HL-60 (cell line): ENCODE measurements around the gene ARL3.

ENCODE experiments used
- GABPA ChIP-seq: IDR thresholded peaks from 2 replicates; pipeline ENCODE4 v1.6.1; 2012; ENCODE audit warnings: low read depth
- POLR2AphosphoS5 ChIP-seq: IDR thresholded peaks from 2 replicates; pipeline ENCODE4 v1.6.1; 2012; ENCODE audit warnings: low read depth
- REST ChIP-seq: IDR thresholded peaks from 2 replicates; pipeline ENCODE4 v1.6.1; 2012; ENCODE audit warnings: low read depth; ENCODE audit not compliant: insufficient replicate concordance
- SPI1 ChIP-seq: IDR thresholded peaks from 2 replicates; pipeline ENCODE4 v1.6.1; 2012; ENCODE audit warnings: low read depth, mild to moderate bottlenecking, borderline replicate concordance
- TF ChIP-seq, protein P1 (sequence below): IDR thresholded peaks from one replicate; pipeline ENCODE4 v1.5.1; 2011; ENCODE audit warnings: low read length, control low read depth, inconsistent platforms; ENCODE audit not compliant: insufficient read depth

DNA sequence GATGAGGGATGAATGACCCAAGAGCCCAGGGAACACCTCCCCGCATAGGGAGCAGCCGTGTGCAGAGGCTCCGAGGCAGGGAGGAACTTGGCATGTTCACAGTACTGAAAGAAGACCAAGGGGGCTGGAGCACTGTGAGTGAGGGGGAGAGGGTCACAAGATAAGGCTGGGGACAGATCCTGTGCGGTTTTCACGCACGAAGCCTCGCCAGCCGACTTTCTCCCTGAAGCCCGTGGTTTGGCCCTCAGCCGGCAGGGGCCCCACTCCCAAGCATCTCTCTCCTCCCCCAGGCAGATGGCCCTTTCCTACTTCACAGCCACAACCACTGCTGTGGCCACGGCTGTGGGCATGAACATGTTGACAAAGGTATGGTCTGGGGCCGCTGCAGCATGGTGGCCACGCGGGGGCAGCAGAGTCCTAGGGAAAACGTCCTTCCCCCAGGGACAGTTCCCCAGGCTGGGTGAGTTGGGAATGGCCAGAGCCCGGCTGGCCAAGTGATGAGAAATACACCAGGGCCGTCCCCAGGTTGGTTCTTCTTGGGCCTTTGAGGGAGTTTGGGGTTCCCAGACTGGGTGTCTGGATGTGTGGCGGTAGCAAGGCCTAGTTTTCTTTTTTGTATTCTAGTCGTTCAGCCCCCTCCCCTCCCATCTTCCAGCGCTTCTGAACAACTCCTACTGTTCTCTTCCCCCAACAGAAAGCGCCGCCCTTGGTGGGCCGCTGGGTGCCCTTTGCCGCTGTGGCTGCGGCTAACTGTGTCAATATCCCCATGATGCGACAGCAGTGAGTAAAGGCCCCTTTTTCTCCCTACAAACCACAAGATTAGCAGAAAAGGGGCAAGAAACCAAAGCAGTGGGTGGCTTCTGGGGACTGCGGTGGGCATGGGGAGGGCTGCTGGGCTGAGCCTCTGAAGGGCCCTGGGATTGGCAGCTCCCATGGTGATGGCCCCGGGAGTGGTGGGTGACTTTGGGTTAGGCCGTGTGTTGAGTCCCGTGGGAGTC lies 15.1 kb upstream of the ARL3 start:
- TF ChIP-seq, protein P1, sequence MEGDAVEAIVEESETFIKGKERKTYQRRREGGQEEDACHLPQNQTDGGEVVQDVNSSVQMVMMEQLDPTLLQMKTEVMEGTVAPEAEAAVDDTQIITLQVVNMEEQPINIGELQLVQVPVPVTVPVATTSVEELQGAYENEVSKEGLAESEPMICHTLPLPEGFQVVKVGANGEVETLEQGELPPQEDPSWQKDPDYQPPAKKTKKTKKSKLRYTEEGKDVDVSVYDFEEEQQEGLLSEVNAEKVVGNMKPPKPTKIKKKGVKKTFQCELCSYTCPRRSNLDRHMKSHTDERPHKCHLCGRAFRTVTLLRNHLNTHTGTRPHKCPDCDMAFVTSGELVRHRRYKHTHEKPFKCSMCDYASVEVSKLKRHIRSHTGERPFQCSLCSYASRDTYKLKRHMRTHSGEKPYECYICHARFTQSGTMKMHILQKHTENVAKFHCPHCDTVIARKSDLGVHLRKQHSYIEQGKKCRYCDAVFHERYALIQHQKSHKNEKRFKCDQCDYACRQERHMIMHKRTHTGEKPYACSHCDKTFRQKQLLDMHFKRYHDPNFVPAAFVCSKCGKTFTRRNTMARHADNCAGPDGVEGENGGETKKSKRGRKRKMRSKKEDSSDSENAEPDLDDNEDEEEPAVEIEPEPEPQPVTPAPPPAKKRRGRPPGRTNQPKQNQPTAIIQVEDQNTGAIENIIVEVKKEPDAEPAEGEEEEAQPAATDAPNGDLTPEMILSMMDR = peak; percentile 88
- TF ChIP-seq POLR2AphosphoS5 (peak; percentile 90), SPI1 (peak; percentile 22; the same call in 1 of the 2 replicates), REST (no peak), GABPA (no peak)
